GM15510 (cell line): Measurements from ENCODE around the gene MRPS33.

Experiments used
- POLR2A ChIP-seq: IDR thresholded peaks from 3 replicates; pipeline ENCODE4 v1.6.1; 2011; ENCODE audit warnings: borderline replicate concordance; ENCODE audit not compliant: insufficient read length; ENCODE audit errors: extremely low read depth

MRPS33 gene

DNA sequence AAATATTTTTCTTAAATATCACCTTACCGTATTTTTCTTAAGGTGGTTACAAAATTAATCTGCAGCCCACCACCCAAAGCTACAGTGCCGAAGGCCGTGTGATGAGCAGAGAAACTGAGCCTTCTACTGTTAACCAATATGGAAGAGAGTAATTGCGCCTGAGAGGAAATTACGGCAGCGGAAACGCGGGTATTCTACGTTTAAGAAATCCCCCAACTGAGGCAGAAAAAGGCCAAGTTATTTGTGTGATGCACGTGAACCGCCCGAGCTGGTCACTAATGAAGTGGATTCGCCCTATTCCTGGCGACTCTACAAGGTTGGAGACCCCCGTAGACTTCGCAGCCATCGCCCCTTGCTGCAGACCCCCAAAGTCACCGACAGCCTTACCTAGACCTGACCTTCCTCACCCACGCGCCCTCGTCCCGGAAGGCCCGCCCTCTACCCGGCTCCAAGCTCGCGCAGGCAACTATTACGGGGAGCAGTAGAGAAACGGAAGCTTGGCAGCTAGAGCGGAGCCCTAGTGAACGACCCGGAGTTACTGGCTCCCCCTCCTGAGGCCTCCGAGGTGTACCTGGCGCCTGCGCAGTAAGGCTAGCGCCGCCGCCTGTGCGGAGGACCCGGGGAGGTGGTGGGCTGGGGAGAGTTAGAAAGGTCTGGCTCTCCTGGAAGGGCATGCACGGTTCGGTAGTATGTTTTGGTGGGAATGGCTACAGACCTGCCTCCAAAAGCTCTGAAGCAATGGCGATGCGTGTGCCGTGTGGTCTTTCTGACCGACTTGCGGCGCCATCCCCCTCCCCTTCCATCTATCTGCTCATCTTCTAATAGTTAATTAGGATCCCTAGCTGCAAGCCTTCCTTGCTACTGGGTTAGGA is at the start of gene MRPS33:
TSS of gene MRPS33 (minus strand) at position 429 of the 872 bp plus-strand sequence. CDS start 4,319 bp downstream, outside the sequence.
- peak; percentile 89 for TF ChIP-seq POLR2A

DNA sequence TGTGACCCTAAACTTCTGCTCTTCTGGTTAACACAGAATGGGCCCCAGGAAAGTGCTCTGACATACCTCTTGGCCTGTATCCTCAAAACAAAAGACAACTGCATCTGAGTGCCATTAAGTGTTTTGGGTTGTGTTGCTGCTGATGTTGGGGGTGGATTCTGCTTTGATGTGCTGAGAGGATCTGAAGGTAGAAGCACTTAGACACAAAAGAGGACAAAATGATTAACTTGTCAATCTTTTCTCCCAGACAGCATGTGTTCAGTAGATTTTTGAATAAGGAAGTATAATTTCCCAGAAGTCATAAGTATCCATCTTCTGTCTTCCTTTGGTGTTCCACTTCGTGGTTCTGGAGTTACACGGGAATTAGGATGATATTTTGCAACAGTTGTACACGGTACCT is 43.0 kb upstream of the MRPS33 start:
- TF ChIP-seq POLR2A, result no peak

DNA sequence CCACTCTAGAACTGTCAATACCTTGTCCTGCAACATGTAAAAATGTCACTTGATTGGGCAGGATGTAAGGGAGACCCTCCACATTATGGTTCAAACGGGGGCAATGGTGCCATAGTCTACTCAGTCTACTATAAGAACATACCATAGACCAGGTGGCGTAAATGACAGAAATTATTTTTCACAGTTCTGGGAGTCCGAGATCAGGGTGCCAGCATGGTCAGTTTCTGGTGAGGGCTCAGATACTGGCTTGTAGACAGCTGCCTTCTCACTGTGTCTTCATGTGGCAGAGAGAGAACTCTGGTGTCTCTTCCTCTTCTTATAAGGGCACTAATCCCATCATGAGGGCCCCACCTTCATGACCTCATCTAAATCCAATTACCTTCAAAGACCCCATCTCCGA is 40.4 kb upstream of the MRPS33 start:
- TF ChIP-seq POLR2A, result no peak

DNA sequence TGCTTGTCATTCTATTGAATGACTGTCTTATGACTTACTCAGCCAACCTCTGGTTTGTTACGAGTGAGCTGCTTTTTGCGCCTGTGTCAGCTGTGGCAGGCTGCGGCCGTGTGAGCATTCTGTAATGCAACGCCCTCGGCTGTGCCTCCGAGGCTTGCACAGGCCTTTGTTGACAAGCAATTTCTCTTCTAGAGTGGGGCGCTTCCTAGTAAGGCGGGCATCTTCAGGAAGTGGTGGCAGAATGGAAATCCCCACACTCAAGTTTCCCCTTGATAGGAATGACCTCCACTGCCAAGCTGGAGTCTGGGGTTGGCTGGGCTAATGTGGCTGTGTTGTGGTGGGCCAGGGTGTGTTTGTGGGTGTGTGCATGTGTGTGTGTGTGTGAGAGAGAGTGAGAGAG is 38.9 kb upstream of the MRPS33 start:
- no peak for TF ChIP-seq POLR2A

DNA sequence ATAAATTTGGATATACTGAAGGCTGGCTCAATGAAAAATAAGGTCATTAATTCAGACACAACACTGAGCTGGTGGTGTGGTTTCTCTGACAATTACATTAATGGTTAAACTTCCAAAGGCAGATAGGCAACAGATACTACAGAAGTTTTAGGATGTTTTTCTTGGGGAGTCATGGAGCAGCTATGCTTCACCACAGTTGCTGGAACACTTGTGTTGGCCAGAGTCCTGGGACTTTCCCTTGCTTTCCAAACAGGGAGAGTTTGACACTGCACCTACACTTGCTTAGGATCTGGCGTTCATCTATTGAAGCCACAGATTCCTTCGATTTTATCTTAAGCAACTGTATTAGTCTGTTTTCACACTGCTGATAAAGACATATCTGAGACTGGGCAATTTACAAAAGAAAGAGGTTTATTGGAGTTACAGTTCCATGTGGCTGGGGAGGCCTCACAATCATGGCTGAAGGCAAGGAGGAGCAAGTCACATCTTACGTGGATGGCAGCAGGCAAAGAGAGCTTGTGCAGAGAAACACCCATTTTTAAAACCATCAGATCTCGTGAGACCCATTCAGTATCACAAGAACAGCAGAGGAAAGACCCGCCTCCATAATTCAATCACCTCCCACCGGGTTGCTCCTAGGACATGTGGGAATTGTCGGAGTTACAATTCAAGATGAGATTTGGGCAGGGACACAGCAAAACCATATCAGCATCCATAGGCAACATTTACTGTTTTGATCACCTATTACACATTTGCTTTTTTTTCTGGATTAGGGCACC is 31.3 kb upstream of the MRPS33 start:
- TF ChIP-seq POLR2A, result no peak

DNA sequence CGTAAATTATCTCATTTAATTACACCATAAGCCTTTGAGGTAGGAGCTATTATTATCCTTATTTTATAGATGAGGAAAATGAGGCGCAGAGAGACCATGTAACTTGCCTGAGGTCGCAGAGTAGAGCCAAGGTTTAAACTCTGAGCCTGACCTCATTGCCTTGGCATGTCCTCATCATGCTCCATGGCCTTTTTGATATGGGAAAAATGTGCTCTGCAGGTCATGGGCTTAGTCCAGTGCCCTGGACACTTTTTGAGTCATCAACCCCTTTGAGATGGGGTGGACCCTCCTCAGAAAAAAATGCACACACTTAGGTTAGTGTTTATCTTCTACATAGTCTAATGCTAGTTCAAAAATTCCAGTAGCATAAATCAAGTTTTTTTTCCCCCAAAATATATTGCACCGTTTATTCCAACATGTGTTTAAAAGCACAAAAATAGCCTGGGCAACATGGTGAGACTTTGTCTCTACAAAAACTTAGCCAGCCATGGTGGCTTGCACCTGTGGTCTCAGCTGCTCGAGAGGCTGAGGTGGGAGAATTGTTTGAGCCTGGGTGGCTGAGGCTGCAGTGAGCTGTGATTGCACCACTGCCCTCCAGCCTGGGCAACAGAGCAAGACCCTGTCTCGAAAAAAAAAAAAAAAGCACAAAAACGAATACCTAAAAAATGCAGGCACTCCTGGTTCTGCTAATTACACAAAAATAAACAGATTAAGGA is 30.5 kb upstream of the MRPS33 start:
- no peak for TF ChIP-seq POLR2A

DNA sequence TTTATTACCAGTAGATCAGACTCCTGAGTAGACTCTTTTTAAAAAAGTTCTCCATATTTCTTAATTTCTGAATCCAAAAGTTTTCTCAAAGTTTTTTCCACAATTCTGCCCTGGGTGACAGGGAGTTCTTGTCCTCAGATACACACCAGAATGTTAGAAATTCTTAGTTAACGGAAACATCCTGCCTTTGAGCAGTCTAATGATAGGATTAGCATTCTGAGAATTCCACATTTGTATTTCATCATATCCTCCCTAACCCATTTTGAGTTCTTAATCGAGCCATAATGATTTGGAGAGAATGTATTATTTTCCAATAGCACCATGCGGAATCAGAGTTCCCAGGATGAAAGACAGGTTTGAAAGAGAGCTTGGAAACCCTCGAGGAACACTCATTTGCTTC is 28.9 kb upstream of the MRPS33 start:
- TF ChIP-seq POLR2A, result no peak

DNA sequence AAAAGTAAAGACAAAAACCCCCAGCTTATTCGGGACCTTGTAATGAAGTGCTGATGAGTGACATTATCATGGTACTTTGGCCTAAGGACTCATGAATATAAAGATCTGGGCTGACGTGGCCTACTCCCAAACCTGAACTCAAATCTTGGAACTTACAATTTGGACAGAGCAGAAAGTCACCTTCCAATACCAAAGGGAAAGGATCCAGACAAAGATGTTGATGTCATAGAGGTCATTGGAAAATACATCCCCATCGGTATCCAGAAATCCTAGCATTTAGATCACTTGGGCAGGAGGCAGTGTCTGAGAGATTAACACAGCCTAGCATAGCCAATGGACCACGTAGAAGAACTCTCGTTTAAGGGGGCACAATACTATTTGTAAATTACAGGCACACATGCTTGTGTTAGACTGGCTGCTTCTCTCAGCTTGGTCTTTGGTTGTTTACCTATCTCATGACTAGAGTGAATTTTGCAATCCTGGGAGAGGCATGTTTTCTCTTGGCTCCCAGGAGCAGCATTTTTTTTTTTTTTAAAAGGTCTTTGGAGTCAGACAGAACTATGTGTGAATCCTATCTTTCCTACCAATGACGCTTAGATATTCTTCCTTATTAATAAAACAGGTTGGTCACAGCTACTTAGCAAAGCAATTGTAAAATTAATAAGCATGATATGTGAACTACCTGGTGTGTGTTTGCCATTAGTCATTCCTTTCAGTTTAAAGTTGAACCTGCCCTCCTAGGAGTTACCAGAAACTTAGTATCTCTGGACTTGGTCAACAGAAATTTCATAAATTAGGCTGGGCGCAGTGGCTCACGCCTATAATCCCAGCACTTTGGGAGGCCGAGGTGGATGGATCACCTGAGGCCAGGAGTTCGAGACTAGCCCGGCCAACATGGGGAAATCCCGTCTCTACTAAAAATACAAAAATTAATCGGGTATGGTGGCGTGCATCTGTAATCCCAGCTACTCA is 27.8 kb upstream of the MRPS33 start:
- no peak for TF ChIP-seq POLR2A

DNA sequence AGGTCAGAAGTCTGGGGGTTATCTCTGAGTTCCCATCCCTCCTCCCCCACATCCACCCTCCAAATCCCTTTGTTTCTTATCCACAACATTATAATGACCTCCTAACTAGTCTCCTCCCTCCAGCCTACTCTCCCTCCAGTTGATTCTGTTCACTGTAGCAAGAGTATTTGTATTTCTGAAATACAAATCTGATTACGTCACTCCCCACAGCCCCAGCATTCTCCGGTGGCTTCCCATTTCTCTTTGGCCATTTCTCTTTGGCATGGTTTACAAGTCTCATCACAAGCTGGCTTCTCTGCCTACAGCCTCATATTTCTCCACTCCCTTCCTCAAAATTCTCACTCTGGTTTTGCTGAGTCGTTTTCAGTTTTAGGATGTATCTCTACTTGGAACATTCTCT is 24.6 kb upstream of the MRPS33 start:
- no peak for TF ChIP-seq POLR2A

DNA sequence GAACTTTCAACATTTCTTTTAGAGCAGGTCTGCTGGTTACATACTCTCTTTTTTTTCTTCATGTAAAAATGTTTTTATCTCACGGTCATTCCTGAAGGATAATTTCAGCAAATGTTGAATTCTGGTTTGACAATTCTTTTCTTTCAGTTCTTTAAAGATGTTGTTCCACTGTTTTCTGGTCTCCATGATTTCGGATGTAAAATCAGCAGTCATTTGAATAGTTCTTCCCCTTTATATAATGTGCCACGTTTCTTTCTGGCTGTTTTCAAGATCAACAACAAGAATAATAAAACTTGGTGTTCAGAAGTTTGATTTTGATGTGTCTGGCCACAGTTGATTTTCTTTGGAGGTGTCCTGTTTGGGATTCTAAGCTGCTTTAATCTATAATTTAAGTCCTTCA is 14.0 kb upstream of the MRPS33 start:
- TF ChIP-seq POLR2A, result no peak

DNA sequence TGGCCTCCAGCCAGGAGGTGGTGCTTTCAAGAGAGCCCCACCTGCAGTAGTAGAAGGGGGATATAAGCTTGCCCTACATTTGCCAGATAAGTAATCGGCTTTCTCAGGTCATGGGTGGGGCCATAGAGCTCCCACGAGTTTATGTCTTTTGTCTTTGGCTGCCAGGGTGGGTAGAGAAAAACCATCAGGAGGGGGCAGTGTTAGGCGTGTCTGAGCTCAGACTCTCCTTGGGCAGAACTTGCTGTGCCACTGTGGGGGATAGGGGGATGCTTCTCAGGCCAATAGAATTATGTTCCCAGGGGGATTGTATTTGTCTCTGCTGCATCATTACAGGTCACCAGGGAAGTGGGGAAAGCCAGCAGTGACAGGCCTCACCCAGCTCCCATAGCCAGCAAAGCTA is 12.3 kb upstream of the MRPS33 start:
- no peak for TF ChIP-seq POLR2A

DNA sequence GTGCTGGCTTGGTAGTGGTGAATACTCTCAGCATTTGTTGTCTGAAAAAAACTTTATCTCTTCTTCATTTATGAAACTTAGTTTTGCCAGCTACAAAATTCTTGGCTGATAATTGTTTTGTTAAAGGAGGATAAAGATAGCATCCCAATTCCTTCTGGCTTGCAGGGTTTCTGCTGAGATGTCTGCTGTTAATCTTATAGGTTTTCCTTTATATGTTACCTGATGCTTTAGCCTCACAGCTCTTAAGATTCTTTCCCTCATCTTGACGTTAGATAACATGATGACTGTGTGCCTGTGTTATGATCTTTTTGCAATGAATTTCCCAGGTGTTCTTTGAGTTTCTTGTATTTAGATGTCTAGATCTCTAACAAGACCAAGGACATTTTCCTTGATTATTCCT is 9.9 kb upstream of the MRPS33 start:
- TF ChIP-seq POLR2A, result no peak

DNA sequence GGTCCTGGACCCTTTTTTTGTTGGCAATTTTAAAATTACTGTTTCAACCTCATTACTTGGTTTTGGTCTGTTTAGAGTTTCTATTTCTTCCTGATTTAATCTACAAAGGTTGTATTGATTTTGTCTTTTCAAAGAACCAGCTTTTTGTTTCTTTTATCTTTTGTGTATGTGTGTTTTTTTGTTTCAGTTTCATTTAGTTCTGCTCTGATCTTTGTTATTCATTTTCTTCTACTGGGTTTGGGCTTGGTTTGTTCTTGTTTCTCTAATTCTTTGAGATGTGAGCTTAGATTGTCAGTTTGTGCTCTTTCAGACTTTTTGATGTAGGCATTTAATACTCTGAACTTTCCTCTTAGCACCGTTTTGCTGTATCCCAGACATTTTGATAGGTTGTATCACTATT is 8.5 kb upstream of the MRPS33 start:
- no peak for TF ChIP-seq POLR2A

DNA sequence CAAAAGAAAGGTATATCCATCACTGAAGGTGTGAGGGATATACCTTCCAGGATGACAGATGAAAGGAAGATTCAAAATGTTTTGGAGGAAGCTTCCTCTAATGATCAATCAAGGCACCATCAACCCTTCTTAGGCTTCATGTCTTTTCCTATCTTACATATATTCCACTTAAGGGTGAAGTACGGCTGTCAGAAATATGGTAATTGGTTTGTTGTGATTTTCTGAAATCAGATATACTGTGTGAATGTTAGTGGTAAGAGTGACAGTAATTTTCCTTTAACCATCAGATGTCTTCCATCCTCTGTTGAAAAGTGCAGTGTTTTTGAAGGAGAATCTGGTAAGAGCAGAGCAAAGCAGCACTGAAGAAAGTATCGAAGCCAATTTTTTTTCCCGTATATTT is 2.8 kb upstream of the MRPS33 start:
- TF ChIP-seq POLR2A, result no peak
